Measurements from ENCODE around the gene RBMX2. TPM values are rescaled to one million over a fixed set of nuclear protein-coding genes. Genes with fewer than 3 reads are reported as not detected.

The RBMX2 gene
- total and polyA plus RNA-seq, 11 donors, result 7.4 to 12.6 (median 11.0) TPM

DNA sequence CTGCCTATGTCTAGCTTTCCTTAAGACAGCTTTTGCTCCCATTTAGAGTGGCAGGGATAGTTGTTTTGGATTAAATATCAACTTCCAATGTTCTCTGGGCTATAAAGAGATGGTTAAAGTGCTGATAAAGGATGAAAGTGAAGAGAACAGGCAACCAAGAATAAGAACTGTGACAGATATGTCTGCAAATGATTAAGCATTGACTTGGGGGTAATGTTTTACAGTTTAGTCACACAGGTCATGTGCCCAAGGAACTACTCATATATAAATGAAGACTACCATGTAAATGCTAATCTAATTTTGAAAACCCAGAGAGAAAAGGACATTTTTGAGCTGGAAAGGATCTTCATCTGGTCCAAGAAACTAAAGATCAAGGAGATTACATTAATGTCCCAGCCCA, 42.1 kb downstream of the RBMX2 start:
- Histone ChIP-seq H3K4me1 (no peaks in the 10 kb centered on the region), H3K9me3 (peaks cover 0 to 12% (median 1%) of the 10 kb centered on the region in 12 donors), H3K36me3 (no peaks in the 10 kb centered on the region), H3K27ac (no peak overlapping the region), H3K27me3 (peaks cover 0 to 3% (median 0%) of the 10 kb centered on the region in 9 donors), H3K4me3 (no peak overlapping the region)
- DNase-seq (no peak), ATAC-seq (no peak)
- TF ChIP-seq, protein P1, sequence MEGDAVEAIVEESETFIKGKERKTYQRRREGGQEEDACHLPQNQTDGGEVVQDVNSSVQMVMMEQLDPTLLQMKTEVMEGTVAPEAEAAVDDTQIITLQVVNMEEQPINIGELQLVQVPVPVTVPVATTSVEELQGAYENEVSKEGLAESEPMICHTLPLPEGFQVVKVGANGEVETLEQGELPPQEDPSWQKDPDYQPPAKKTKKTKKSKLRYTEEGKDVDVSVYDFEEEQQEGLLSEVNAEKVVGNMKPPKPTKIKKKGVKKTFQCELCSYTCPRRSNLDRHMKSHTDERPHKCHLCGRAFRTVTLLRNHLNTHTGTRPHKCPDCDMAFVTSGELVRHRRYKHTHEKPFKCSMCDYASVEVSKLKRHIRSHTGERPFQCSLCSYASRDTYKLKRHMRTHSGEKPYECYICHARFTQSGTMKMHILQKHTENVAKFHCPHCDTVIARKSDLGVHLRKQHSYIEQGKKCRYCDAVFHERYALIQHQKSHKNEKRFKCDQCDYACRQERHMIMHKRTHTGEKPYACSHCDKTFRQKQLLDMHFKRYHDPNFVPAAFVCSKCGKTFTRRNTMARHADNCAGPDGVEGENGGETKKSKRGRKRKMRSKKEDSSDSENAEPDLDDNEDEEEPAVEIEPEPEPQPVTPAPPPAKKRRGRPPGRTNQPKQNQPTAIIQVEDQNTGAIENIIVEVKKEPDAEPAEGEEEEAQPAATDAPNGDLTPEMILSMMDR (IDR thresholded peaks at IDR 0.05), result no peak
- TF ChIP-seq POLR2A (IDR thresholded peaks at IDR 0.05), result no peak
- intact Hi-C loops (cut with DNase I), result no loop called here

GRCh38 chrX:130444641-130445336, 43.0 kb downstream of the RBMX2 start:
- WGBS, 4 donors, result 84 to 92% (median 86%) methylated on average over 1 of the region's 1 CpG
- Histone ChIP-seq H3K9me3 (peaks cover 0 to 3% (median 0%) of the 10 kb centered on the region in 12 donors), H3K4me1 (no peaks in the 10 kb centered on the region), H3K27ac (no peak overlapping the region), H3K4me3 (no peak overlapping the region), H3K27me3 (peaks cover 0 to 3% (median 0%) of the 10 kb centered on the region in 9 donors), H3K36me3 (no peaks in the 10 kb centered on the region)
- DNase-seq (no peak), ATAC-seq (no peak)
- intact Hi-C loops (cut with DNase I), result no loop called here
- no peak for TF ChIP-seq POLR2A (IDR thresholded peaks at IDR 0.05)
- TF ChIP-seq, protein P1 (IDR thresholded peaks at IDR 0.05), result no peak

DNA sequence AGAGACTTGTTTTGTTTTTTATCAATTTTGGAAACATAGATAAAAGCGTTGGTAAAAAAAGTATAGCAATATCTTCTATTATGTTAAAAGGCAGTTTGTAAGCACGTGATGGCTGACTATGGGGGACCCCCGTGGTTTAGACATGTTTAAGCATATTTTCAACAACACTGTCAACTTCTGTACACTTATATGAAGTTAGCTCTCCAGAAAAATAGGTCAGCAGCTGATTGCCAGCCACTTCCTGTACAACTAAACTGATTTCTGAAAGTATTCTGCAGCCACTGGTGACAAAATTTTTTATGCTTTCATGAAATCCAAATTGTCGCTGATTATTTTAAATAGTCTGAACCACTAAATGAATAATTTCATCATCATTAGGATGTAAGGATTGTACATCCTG, 45.2 kb downstream of the RBMX2 start:
- Histone ChIP-seq H3K27me3 (peaks cover 0 to 3% (median 0%) of the 10 kb centered on the region in 9 donors), H3K4me1 (no peaks in the 10 kb centered on the region), H3K4me3 (no peak overlapping the region), H3K27ac (no peak overlapping the region), H3K9me3 (no peaks in the 10 kb centered on the region), H3K36me3 (no peaks in the 10 kb centered on the region)
- ATAC-seq (no peak), DNase-seq (no peak)
- TF ChIP-seq, protein P1 (IDR thresholded peaks at IDR 0.05), result no peak
- no peak for TF ChIP-seq POLR2A (IDR thresholded peaks at IDR 0.05)
- intact Hi-C loops (cut with DNase I), result no loop called here
- 51 to 67% (median 58%) methylated on average over 4 of the region's 4 CpGs for WGBS, 4 donors

Other genes with a start within 250 kb of the RBMX2 start
- gene AIFM1, start 236.1 kb upstream of the RBMX2 start, total RNA-seq, result 100 to 1,000 TPM in 6 of 9 donors, 10 to 100 TPM in 3; 73.7 to 146 (median 109) TPM
- 100 to 1,000 TPM in 1 of 2 donors, 10 to 100 TPM in 1; 86.7 to 164 TPM for gene AIFM1, start 236.1 kb upstream of the RBMX2 start, polyA plus RNA-seq
- gene RAB33A, start 230.0 kb upstream of the RBMX2 start, total RNA-seq, result 1 to 10 TPM in 5 of 9 donors, under 1 TPM in 4; 0.32 to 7.9 (median 1.5) TPM
- gene RAB33A, start 230.0 kb upstream of the RBMX2 start, polyA plus RNA-seq, result 1 to 10 TPM in 1 of 2 donors, under 1 TPM in 1; 0.23 to 5.8 TPM
- 1 to 10 TPM; 1.3 to 2.6 (median 1.8) TPM for gene ZNF280C, start 133.1 kb upstream of the RBMX2 start, total RNA-seq
- gene ZNF280C, start 133.1 kb upstream of the RBMX2 start, polyA plus RNA-seq, result under 1 TPM; 0.67 to 0.72 TPM
- 10 to 100 TPM in 2 of 9 donors, 1 to 10 TPM in 7; 5.7 to 10.6 (median 7.0) TPM for gene SLC25A14, start 62.1 kb upstream of the RBMX2 start, total RNA-seq
- gene SLC25A14, start 62.1 kb upstream of the RBMX2 start, polyA plus RNA-seq, result 10 to 100 TPM in 1 of 2 donors, 1 to 10 TPM in 1; 7.1 to 17.7 TPM
- gene GPR119, start 16.3 kb upstream of the RBMX2 start, total RNA-seq, result not detected
- not detected for gene GPR119, start 16.3 kb upstream of the RBMX2 start, polyA plus RNA-seq

Measured in heart left ventricle (tissue), 16 donors.